ENCODE data around the gene CPT1B.

Gene CPT1B

GRCh38 chr22:50585781-50586180 lies 7.6 kb upstream of the CPT1B start:
- DNase-seq (ENCODE audit: low spot score) = no peak

- no peak for DNase-seq (ENCODE audit: low spot score)
Observed at GRCh38 chr22:50585238-50585637, 7.0 kb upstream of the CPT1B start.

- peak; percentile 36 for DNase-seq (ENCODE audit: low spot score)
Observed at GRCh38 chr22:50584106-50585096, 6.2 kb upstream of the CPT1B start.

- no peak for DNase-seq (ENCODE audit: low spot score)
Observed at GRCh38 chr22:50583294-50583861, 5.2 kb upstream of the CPT1B start.

- DNase-seq (ENCODE audit: low spot score) = peak; percentile 99
Observed at GRCh38 chr22:50582493-50583293, 4.5 kb upstream of the CPT1B start, which contains the start of gene CHKB. Gene CHKB (minus strand): TSS chr22:50582849. CDS start chr22:50582781, 68 bp downstream.

GRCh38 chr22:50581950-50582492 lies 3.8 kb upstream of the CPT1B start:
- no peak for DNase-seq (ENCODE audit: low spot score)

GRCh38 chr22:50581031-50581949 lies 3.1 kb upstream of the CPT1B start:
- DNase-seq (ENCODE audit: low spot score) = no peak

GRCh38 chr22:50579752-50580151 lies 1.5 kb upstream of the CPT1B start:
- no peak for DNase-seq (ENCODE audit: low spot score)

- no peak for DNase-seq (ENCODE audit: low spot score)
Observed at GRCh38 chr22:50578776-50579310, 616 bp upstream of the CPT1B start.

GRCh38 chr22:50577697-50577986 lies 585 bp downstream of the CPT1B start:
- DNase-seq (ENCODE audit: low spot score) = no peak

GRCh38 chr22:50576806-50577696 lies 1.2 kb downstream of the CPT1B start:
- DNase-seq (ENCODE audit: low spot score) = no peak

- no peak for DNase-seq (ENCODE audit: low spot score)
Observed at GRCh38 chr22:50576070-50576469, 2.2 kb downstream of the CPT1B start.

GRCh38 chr22:50575426-50575941 lies 2.7 kb downstream of the CPT1B start:
- DNase-seq (ENCODE audit: low spot score) = no peak

GRCh38 chr22:50574383-50574755 lies 3.9 kb downstream of the CPT1B start:
- no peak for DNase-seq (ENCODE audit: low spot score)

- DNase-seq (ENCODE audit: low spot score) = no peak
Observed at GRCh38 chr22:50573491-50574382, 4.5 kb downstream of the CPT1B start.

- DNase-seq (ENCODE audit: low spot score) = no peak
Observed at GRCh38 chr22:50572965-50573364, 5.3 kb downstream of the CPT1B start.

- DNase-seq (ENCODE audit: low spot score) = peak; percentile 29
Observed at GRCh38 chr22:50571264-50572175, 6.7 kb downstream of the CPT1B start.

- peak; percentile 32 for DNase-seq (ENCODE audit: low spot score)
Observed at GRCh38 chr22:50570861-50571260, 7.4 kb downstream of the CPT1B start.
